Neuron (in vitro differentiated cells): ENCODE results near the gene ESF1.

Experiments used
- H2AFZ ChIP-seq: one replicate; pipeline ENCODE4 v1.6.1; 2013; ENCODE audit warnings: low read depth, mild to moderate bottlenecking, inconsistent platforms, low read length, moderate library complexity
- H3K27me3 ChIP-seq: one replicate; pipeline ENCODE4 v1.6.1; 2013; ENCODE audit warnings: low read length; ENCODE audit not compliant: insufficient read depth
- H3K36me3 ChIP-seq: one replicate; pipeline ENCODE4 v1.6.1; 2013; ENCODE audit warnings: low read length; ENCODE audit not compliant: insufficient read depth
- H3K4me1 ChIP-seq: one replicate; pipeline ENCODE4 v1.6.1; 2013; ENCODE audit warnings: low read length; ENCODE audit not compliant: insufficient read depth
- H3K4me3 ChIP-seq: 2 replicates; pipeline ENCODE4 v1.5.1; 2013; ENCODE audit warnings: mild to moderate bottlenecking, low read length, moderate library complexity
- H3K9me3 ChIP-seq: one replicate; pipeline ENCODE4 v1.6.1; 2013; ENCODE audit warnings: low read length

The ESF1 gene

DNA sequence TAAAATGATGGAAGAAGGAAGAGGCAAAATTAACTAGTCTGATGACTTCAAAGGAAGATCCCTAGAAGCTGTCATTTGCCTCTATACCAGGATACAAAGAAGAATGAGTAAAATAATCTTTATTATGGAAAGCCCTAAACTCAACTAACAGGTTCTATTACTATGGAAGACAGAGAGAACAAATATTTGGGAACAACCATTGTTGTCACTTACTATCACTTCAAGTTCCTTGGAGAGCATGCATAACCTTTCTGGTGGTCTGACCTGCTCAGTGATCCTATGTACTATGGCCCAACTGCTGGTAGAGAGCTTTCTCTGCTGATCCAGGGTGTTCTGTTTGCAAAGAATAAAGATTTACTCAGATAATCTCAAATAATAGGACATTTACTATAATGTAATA, 83.2 kb downstream of the ESF1 start:
- no peak overlapping the region for H3K4me3 ChIP-seq
- H3K9me3 ChIP-seq = no peaks in the 10 kb centered on the region
- no peaks in the 10 kb centered on the region for H3K27me3 ChIP-seq
- H3K36me3 ChIP-seq = no peaks in the 10 kb centered on the region
- no peak overlapping the region for H2AFZ ChIP-seq
- no peaks in the 10 kb centered on the region for H3K4me1 ChIP-seq

DNA sequence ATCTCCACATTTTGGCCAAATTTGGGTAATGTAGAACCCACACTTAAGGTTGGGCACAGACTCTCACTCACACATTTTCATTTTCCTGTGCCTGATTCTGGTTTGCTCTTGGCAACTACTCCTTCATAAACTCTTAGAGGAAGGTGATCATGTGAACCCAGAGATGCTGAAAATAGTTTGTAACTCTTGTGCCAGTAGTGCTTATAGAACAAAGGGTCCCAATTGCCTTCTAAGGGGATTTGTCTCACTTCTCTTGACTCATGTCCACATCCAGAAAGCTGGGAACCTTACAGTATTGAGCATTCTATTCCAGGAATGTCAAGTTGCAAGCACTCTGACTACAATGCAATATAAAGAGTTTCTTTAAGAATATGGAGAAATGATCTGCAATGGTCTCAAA, 84.0 kb downstream of the ESF1 start:
- H3K4me1 ChIP-seq = no peaks in the 10 kb centered on the region
- H2AFZ ChIP-seq = no peak overlapping the region
- no peaks in the 10 kb centered on the region for H3K36me3 ChIP-seq
- no peaks in the 10 kb centered on the region for H3K27me3 ChIP-seq
- H3K4me3 ChIP-seq = no peak overlapping the region
- no peaks in the 10 kb centered on the region for H3K9me3 ChIP-seq

DNA sequence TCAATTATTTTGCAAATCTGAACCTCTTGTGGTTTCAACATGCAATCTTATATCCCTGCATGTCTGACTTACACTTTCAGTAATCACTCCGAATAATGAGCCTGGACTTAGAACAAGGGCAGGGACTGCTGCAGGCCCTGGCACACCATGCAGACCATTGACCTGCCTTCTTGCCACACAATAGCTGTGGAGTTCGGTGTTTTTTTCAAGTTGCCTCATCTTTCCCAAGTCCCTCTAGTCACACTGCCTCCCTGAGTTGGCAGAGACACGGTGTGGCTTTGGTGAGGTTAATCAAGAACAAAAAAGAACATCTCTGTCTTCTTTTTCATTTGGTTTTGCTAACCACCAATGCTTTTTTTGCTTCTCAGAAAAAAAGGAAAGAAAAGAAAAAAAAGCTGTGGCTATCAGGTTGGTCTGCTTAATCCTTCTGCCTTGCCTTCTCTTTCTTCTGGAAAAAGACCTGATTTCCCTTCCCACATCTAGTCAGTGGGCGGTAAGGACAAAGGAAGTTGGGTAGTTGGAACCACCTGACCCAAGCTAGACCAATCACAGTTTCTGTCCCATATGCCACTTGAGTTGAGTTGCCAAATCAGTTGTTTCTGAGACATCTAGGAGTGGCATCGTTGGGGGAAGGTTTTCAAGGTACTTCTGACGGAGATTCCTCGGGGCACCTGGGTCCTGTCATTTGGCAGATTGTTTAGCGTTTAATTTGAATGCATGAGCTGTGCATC, 90.1 kb downstream of the ESF1 start:
- Histone ChIP-seq H3K4me1 (no peaks in the 10 kb centered on the region), H3K4me3 (no peak overlapping the region), H3K36me3 (no peaks in the 10 kb centered on the region), H2AFZ (no peak overlapping the region), H3K27me3 (no peaks in the 10 kb centered on the region), H3K9me3 (no peaks in the 10 kb centered on the region)

DNA sequence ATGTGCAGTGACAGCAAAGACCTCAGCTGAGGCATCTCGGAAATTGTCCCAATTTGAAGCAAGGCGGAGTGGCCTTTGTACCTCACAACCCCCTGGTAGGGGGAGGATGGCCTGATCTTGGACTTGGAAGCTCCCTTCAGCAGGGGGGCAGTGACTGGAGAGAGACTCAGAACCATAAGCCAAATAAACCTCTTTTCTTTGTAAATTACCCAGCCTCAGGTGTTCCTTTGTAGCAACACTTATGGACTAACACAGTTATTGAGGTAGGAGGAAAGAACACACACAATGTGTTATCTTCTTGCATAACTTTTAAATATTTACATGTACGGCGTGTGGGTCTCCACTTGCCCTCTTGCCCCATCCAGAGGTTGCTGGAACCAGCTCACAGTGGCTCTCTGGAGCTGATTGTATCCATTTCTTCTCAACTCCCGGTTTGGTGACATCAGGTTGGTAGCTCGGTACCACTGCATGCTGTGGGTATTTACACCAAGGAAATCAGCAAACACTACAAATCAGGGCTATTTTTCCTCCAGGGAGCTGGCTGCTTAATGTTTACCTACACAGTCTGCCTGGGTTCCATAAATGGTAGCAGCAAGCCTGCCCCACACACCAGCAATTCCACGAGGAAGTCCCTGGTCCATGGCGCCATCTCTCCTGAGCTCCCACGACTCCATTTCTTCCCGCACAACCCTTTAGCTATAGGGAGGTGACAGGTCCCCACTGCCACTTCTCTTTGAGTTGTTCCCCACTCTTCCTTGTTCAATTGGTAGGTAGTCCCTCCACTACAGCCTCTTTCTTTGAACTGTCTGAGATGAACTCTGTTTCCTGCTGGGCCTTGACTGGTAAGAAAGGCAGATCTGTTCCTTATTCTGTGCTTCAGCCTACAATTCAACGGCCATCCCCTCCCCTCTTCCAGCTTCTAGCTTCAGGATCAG, 91.7 kb downstream of the ESF1 start:
- H3K36me3 ChIP-seq = no peaks in the 10 kb centered on the region

DNA sequence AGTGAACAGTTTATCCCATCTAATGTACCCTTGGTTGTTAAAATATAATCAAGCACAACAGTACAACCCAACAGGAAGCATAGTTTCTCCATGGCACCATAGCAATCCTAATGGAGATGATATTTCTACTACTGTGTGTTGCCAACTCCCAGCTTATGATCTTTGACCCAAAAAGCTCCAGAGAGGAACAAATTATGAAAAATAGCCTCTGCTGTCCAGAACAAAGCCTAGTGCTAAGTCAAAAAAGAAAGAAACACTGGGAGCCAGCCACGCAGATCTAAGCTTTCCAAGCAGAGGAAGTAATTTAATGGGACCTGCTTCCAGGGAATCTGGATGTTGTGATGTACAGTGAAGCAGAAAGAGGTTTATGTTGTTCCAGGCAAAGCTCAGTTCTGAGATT, 93.8 kb downstream of the ESF1 start:
- H2AFZ ChIP-seq = no peak overlapping the region
- no peaks in the 10 kb centered on the region for H3K36me3 ChIP-seq
- H3K4me1 ChIP-seq = no peaks in the 10 kb centered on the region
- no peak overlapping the region for H3K4me3 ChIP-seq
- no peaks in the 10 kb centered on the region for H3K27me3 ChIP-seq
- H3K9me3 ChIP-seq = no peaks in the 10 kb centered on the region

More for the DNA sequence above, 91.7 kb downstream of the ESF1 start:
- Histone ChIP-seq H3K27me3 (no peaks in the 10 kb centered on the region), H3K9me3 (no peaks in the 10 kb centered on the region), H2AFZ (no peak overlapping the region), H3K4me1 (no peaks in the 10 kb centered on the region), H3K4me3 (no peak overlapping the region)

DNA sequence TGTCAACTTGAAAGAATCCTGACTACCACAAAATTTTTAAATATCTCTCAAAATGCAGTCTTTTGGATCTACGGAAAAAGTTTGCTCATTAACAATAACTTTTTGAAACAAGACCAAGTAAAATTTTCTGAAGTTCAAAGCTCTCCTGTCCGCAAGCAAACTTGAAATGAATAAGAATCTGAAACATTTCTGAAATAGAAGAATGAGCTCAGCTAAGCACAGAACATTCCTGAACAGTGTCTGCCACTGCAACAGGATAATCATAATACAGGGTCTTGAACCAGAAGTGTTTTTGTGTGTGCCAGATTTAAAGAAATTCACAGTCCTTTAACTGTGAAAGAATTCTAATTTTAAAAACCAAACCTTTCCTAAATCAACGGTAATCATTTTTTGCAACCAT, 96.9 kb downstream of the ESF1 start:
- no peaks in the 10 kb centered on the region for H3K9me3 ChIP-seq
- H3K27me3 ChIP-seq = no peaks in the 10 kb centered on the region
- H3K4me3 ChIP-seq = no peak overlapping the region
- H3K36me3 ChIP-seq = no peaks in the 10 kb centered on the region
- H2AFZ ChIP-seq = no peak overlapping the region
- H3K4me1 ChIP-seq = no peaks in the 10 kb centered on the region

DNA sequence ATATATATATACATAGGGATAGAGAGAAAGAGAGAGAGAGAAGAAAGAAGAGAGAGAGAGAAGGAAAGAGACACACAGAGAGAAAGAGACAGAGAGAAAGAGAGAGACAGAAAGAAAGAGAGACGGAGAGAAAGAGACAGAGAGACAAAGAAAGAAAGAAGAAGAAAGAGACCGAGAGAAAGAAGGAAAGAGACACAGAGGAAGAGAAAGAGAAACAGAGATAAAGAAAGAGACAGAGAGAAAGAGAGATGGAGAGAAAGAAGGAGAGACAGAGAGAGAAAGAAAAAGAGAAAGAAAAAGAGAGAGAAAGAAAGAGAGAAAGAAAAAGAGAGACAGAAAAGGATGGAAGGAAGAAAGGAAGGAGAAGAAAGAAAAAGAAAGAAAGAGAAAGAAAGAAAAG, 99.1 kb downstream of the ESF1 start:
- no peaks in the 10 kb centered on the region for H3K27me3 ChIP-seq
- no peak overlapping the region for H2AFZ ChIP-seq
- H3K9me3 ChIP-seq = no peaks in the 10 kb centered on the region
- no peaks in the 10 kb centered on the region for H3K36me3 ChIP-seq
- no peaks in the 10 kb centered on the region for H3K4me1 ChIP-seq
- H3K4me3 ChIP-seq = no peak overlapping the region

DNA sequence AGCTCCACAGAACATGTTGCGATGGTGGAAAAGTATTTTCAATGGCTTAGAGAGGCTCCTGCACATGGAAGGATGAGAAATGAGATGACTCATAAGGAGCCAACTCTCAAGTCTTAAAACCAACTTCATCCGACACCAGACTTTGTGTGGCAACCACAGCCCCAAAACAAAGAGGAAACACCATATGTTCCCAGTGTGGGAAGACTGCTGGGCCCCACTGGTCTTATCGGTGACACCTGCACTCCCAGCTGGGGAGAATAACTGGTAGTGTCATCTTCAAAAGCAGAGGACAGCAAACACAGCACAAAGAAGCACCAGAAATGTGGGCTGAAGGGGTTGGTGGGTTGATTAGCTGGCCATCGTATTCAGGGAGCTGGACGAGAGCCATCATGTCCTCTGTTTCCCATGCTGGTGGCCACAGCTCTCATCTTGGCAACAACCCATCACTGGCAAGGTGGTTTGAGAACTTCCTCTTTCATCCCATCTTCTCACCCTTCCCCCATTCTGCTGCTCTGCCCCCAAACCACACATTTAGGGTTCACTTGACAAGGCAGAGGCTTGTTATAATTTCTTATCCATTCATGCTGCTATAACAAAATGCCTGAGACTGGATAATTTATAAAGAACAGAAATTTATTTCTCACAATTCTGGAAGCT, 100.0 kb downstream of the ESF1 start:
- Histone ChIP-seq H3K36me3 (no peaks in the 10 kb centered on the region), H3K27me3 (no peaks in the 10 kb centered on the region), H3K9me3 (no peaks in the 10 kb centered on the region), H3K4me1 (no peaks in the 10 kb centered on the region), H3K4me3 (no peak overlapping the region), H2AFZ (no peak overlapping the region)

DNA sequence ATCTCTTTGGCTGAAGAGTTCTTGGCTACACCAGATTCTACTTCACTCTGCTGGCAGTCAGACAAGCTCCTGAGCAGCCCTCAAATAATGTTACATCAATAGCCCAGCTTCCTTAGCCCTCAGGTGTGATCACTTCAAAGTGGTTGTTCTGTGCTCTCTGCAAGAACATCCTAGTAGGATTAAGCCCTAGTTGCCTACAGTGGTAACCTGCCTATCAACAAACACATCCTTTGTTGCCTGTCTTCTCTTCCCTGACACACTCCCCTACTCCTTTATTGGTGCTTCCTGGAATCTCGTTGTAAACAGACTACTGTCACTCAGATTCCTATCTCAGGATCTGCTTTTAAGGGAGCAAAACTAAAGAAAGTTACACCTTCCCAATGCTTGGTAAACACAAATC, 100.9 kb downstream of the ESF1 start:
- H3K4me3 ChIP-seq = no peak overlapping the region
- H3K4me1 ChIP-seq = no peaks in the 10 kb centered on the region
- H3K9me3 ChIP-seq = no peaks in the 10 kb centered on the region
- H3K36me3 ChIP-seq = no peaks in the 10 kb centered on the region
- no peak overlapping the region for H2AFZ ChIP-seq
- H3K27me3 ChIP-seq = no peaks in the 10 kb centered on the region

DNA sequence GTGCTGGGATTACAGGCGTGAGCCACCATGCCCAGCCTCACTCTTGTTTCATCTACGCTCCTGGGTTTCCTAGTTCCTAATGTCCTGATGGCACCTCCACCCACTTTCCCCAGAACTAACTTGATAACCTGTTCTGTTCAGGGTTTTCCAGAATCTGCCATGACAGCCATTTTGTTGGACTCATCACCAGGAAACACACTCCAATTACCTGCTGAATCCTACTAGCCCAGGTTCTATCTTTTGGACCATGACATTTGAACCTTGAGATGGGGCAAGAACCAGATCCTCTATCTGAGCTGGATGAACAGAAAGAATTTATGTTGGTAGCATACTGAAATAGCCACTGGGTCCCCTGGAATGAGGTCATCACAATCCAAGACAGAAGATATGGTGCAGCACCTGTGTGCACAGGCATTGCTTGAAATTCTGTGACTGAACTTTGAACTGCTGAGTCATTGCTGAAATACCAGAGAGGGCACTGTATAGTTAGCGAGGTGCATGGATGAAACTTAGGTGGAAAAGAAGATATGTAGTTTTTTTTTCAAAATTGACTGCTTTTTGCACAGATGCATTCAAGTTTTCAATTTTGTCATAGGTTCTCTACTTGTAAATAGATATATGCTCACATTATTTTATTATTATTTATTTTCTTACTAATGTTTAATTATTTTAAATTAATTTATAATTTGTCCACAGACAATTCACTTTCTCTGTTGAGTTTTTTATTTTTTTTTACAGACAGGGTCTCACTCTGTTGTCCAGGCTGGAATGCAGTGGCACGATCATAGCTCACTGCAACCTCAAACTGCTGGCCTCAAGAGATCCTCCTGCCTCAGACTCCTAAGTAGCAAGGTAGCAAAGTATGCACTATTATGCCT, 103.2 kb downstream of the ESF1 start:
- no peaks in the 10 kb centered on the region for H3K27me3 ChIP-seq
- H3K4me3 ChIP-seq = no peak overlapping the region
- H3K4me1 ChIP-seq = no peaks in the 10 kb centered on the region
- no peak overlapping the region for H2AFZ ChIP-seq
- no peaks in the 10 kb centered on the region for H3K9me3 ChIP-seq
- no peaks in the 10 kb centered on the region for H3K36me3 ChIP-seq

DNA sequence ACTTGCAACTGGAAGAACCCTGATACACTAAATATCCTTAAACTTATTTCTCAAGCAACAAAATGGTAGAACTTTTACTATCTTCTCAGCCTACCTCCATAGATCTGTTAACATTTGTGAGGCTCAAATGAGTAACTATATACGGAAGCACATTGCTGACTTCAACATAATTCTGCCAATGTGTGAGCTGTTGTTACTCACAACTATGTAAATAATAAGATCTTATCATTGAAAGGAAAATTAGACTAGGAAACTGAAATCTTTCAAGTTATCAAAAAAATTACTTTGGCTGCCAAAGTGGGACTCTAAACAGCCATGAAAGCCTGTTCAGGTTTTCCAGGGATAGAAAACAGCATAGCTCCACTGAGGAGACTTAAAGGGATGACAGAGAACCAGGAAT, 105.8 kb downstream of the ESF1 start:
- H3K36me3 ChIP-seq = no peaks in the 10 kb centered on the region
- H2AFZ ChIP-seq = no peak overlapping the region
- no peaks in the 10 kb centered on the region for H3K9me3 ChIP-seq
- H3K4me3 ChIP-seq = no peak overlapping the region
- no peaks in the 10 kb centered on the region for H3K27me3 ChIP-seq
- H3K4me1 ChIP-seq = no peaks in the 10 kb centered on the region

DNA sequence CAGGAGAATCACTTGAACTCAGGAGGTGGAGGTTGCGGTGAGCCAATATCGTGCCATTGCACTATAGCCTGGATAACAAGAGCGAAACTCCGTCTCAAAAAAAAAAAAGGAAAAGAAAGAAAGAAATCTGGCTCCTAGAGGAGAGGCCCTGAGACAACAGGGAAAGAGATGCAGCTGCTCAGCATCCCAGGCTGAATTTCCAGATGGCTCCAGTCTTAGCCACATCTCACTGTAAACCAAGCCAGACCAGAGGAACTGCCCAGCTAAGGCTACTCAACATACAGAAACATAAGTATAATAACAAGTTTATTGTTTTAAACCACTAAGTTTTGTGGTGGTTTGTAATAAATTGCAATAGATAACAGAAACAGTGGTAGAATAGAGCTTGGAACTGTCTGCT, 107.5 kb downstream of the ESF1 start:
- Histone ChIP-seq H3K27me3 (no peaks in the 10 kb centered on the region), H3K36me3 (no peaks in the 10 kb centered on the region), H3K4me3 (no peak overlapping the region), H3K4me1 (no peaks in the 10 kb centered on the region), H3K9me3 (no peaks in the 10 kb centered on the region), H2AFZ (no peak overlapping the region)
